ENCODE data around the gene RTL5.

RTL5 gene

GRCh38 chrX:72088761-72089160 lies 43.0 kb downstream of the RTL5 start:
- no peaks in the 10 kb centered on the region for H3K36me3 ChIP-seq (ENCODE audit: control insufficient read depth in 1 of 2, insufficient read depth in 2 of 2, low read length in 2 of 2)

GRCh38 chrX:72086995-72087394 lies 44.7 kb downstream of the RTL5 start:
- Histone ChIP-seq H4K12ac (ENCODE audit: low read depth, low read length) (no peak overlapping the region), H2AK5ac (ENCODE audit: low read length) (no peak overlapping the region), H3K9ac (ENCODE audit: low read length) (no peak overlapping the region), H3K27me3 (ENCODE audit: insufficient read depth, low read length) (no peaks in the 10 kb centered on the region), H3K79me1 (ENCODE audit: low read length) (peaks cover 12% of the 10 kb centered on the region), H4K91ac (ENCODE audit: low read depth, low read length) (no peak overlapping the region), H3K18ac (ENCODE audit: low read length) (no peak overlapping the region), H3K14ac (ENCODE audit: low read length) (no peak overlapping the region), H2BK5ac (ENCODE audit: low read depth, low read length, poor library complexity) (no peak overlapping the region), H3K4me1 (ENCODE audit: control insufficient read depth in 1 of 2, insufficient read depth in 2 of 2, low read length in 2 of 2) (peaks cover 15 to 16% of the 10 kb centered on the region in 2 experiments), H3K4ac (ENCODE audit: low read depth, low read length) (no peak overlapping the region), H3K23ac (ENCODE audit: low read length) (no peak overlapping the region), H3K4me2 (ENCODE audit: low read length) (no peak overlapping the region), H3K36me3 (ENCODE audit: control insufficient read depth in 1 of 2, insufficient read depth in 2 of 2, low read length in 2 of 2) (no peaks in the 10 kb centered on the region), H3K9me3 (ENCODE audit: insufficient read depth, low read depth, low read length) (no peaks in the 10 kb centered on the region), H3K79me2 (ENCODE audit: control insufficient read depth, insufficient read depth, low read length, poor library complexity) (no peaks in the 10 kb centered on the region), H3K27ac (ENCODE audit: low read depth, low read length) (no peak overlapping the region), H2BK120ac (ENCODE audit: insufficient read depth, low read length, poor library complexity) (no peak overlapping the region), H2BK12ac (ENCODE audit: low read length) (no peak overlapping the region), H2AFZ (ENCODE audit: insufficient read depth, low read length, poor library complexity) (no peak overlapping the region), H3K4me3 (ENCODE audit: low read depth, low read length) (no peak overlapping the region), H4K8ac (ENCODE audit: low read depth, low read length) (no peak overlapping the region)
- DNase-seq, result no peak
- WGBS (ENCODE audit: extremely low coverage, insufficient coverage, insufficient read length), result no CpG with 5 or more reads among the region's 1 CpG

More at GRCh38 chrX:72088761-72089160, 43.0 kb downstream of the RTL5 start:
- H2BK5ac ChIP-seq (ENCODE audit: low read depth, low read length, poor library complexity), result no peak overlapping the region
- no peak overlapping the region for H3K18ac ChIP-seq (ENCODE audit: low read length)
- no peaks in the 10 kb centered on the region for H3K27me3 ChIP-seq (ENCODE audit: insufficient read depth, low read length)
- no peak overlapping the region for H4K91ac ChIP-seq (ENCODE audit: low read depth, low read length)
- no peak overlapping the region for H2BK120ac ChIP-seq (ENCODE audit: insufficient read depth, low read length, poor library complexity)
- no peak overlapping the region for H3K4me2 ChIP-seq (ENCODE audit: low read length)
- no peak overlapping the region for H3K9ac ChIP-seq (ENCODE audit: low read length)
- H2AFZ ChIP-seq (ENCODE audit: insufficient read depth, low read length, poor library complexity), result no peak overlapping the region
- no peak overlapping the region for H2BK12ac ChIP-seq (ENCODE audit: low read length)
- H3K27ac ChIP-seq (ENCODE audit: low read depth, low read length), result no peak overlapping the region
- no peaks in the 10 kb centered on the region for H3K79me2 ChIP-seq (ENCODE audit: control insufficient read depth, insufficient read depth, low read length, poor library complexity)
- H3K14ac ChIP-seq (ENCODE audit: low read length), result no peak overlapping the region
- no peak overlapping the region for H4K12ac ChIP-seq (ENCODE audit: low read depth, low read length)
- H3K4me1 ChIP-seq (ENCODE audit: control insufficient read depth in 1 of 2, insufficient read depth in 2 of 2, low read length in 2 of 2), result peaks cover 6 to 7% of the 10 kb centered on the region in 2 experiments
- DNase-seq, result no peak
- H3K79me1 ChIP-seq (ENCODE audit: low read length), result peaks cover 4% of the 10 kb centered on the region
- no peak overlapping the region for H3K4me3 ChIP-seq (ENCODE audit: low read depth, low read length)
- no CpG with 5 or more reads among the region's 6 CpGs for WGBS (ENCODE audit: extremely low coverage, insufficient coverage, insufficient read length)
- no peak overlapping the region for H3K4ac ChIP-seq (ENCODE audit: low read depth, low read length)
- no peaks in the 10 kb centered on the region for H3K9me3 ChIP-seq (ENCODE audit: insufficient read depth, low read depth, low read length)
- no peak overlapping the region for H4K8ac ChIP-seq (ENCODE audit: low read depth, low read length)
- H2AK5ac ChIP-seq (ENCODE audit: low read length), result no peak overlapping the region
- H3K23ac ChIP-seq (ENCODE audit: low read length), result no peak overlapping the region

GRCh38 chrX:72084114-72084513 lies 47.6 kb downstream of the RTL5 start:
- H3K14ac ChIP-seq (ENCODE audit: low read length), result no peak overlapping the region
- no peak overlapping the region for H3K23ac ChIP-seq (ENCODE audit: low read length)
- H2AK5ac ChIP-seq (ENCODE audit: low read length), result no peak overlapping the region
- no peak overlapping the region for H3K18ac ChIP-seq (ENCODE audit: low read length)
- H3K9ac ChIP-seq (ENCODE audit: low read length), result no peak overlapping the region
- H3K4me2 ChIP-seq (ENCODE audit: low read length), result no peak overlapping the region
- no peak overlapping the region for H3K27ac ChIP-seq (ENCODE audit: low read depth, low read length)
- peaks cover 2% of the 10 kb centered on the region for H3K79me2 ChIP-seq (ENCODE audit: control insufficient read depth, insufficient read depth, low read length, poor library complexity)
- H4K12ac ChIP-seq (ENCODE audit: low read depth, low read length), result no peak overlapping the region
- peaks cover 31% of the 10 kb centered on the region for H3K79me1 ChIP-seq (ENCODE audit: low read length)
- peak overlapping the region; percentile 10 for H2AFZ ChIP-seq (ENCODE audit: insufficient read depth, low read length, poor library complexity)
- DNase-seq, result no peak
- no peak overlapping the region for H2BK5ac ChIP-seq (ENCODE audit: low read depth, low read length, poor library complexity)
- H3K36me3 ChIP-seq (ENCODE audit: control insufficient read depth in 1 of 2, insufficient read depth in 2 of 2, low read length in 2 of 2), result no peaks in the 10 kb centered on the region
- no peak overlapping the region for H4K91ac ChIP-seq (ENCODE audit: low read depth, low read length)
- H4K8ac ChIP-seq (ENCODE audit: low read depth, low read length), result no peak overlapping the region
- no peak overlapping the region for H2BK120ac ChIP-seq (ENCODE audit: insufficient read depth, low read length, poor library complexity)
- H3K9me3 ChIP-seq (ENCODE audit: insufficient read depth, low read depth, low read length), result no peaks in the 10 kb centered on the region
- H3K4me3 ChIP-seq (ENCODE audit: low read depth, low read length), result no peak overlapping the region
- H2BK12ac ChIP-seq (ENCODE audit: low read length), result no peak overlapping the region
- no peak overlapping the region for H3K4ac ChIP-seq (ENCODE audit: low read depth, low read length)
- peaks cover 34 to 35% of the 10 kb centered on the region in 2 experiments for H3K4me1 ChIP-seq (ENCODE audit: control insufficient read depth in 1 of 2, insufficient read depth in 2 of 2, low read length in 2 of 2)
- H3K27me3 ChIP-seq (ENCODE audit: insufficient read depth, low read length), result no peaks in the 10 kb centered on the region
- no CpG with 5 or more reads among the region's 1 CpG for WGBS (ENCODE audit: extremely low coverage, insufficient coverage, insufficient read length)

GRCh38 chrX:72083291-72083690 lies 48.4 kb downstream of the RTL5 start:
- Histone ChIP-seq H4K12ac (ENCODE audit: low read depth, low read length) (no peak overlapping the region), H4K91ac (ENCODE audit: low read depth, low read length) (peak overlapping the region; percentile 75), H3K79me1 (ENCODE audit: low read length) (peaks cover 34% of the 10 kb centered on the region), H4K8ac (ENCODE audit: low read depth, low read length) (no peak overlapping the region), H3K23ac (ENCODE audit: low read length) (no peak overlapping the region), H2AK5ac (ENCODE audit: low read length) (no peak overlapping the region), H3K4me3 (ENCODE audit: low read depth, low read length) (no peak overlapping the region), H3K4me1 (ENCODE audit: control insufficient read depth in 1 of 2, insufficient read depth in 2 of 2, low read length in 2 of 2) (peaks cover 39 to 42% of the 10 kb centered on the region in 2 experiments), H3K36me3 (ENCODE audit: control insufficient read depth in 1 of 2, insufficient read depth in 2 of 2, low read length in 2 of 2) (no peaks in the 10 kb centered on the region), H3K27ac (ENCODE audit: low read depth, low read length) (peak overlapping the region; percentile 80), H3K4me2 (ENCODE audit: low read length) (no peak overlapping the region), H3K9me3 (ENCODE audit: insufficient read depth, low read depth, low read length) (no peaks in the 10 kb centered on the region), H3K27me3 (ENCODE audit: insufficient read depth, low read length) (no peaks in the 10 kb centered on the region), H2BK120ac (ENCODE audit: insufficient read depth, low read length, poor library complexity) (no peak overlapping the region), H3K14ac (ENCODE audit: low read length) (peak overlapping the region; percentile 80), H2BK5ac (ENCODE audit: low read depth, low read length, poor library complexity) (no peak overlapping the region), H3K79me2 (ENCODE audit: control insufficient read depth, insufficient read depth, low read length, poor library complexity) (peaks cover 2% of the 10 kb centered on the region), H2BK12ac (ENCODE audit: low read length) (peak overlapping the region; percentile 75), H2AFZ (ENCODE audit: insufficient read depth, low read length, poor library complexity) (no peak overlapping the region), H3K18ac (ENCODE audit: low read length) (no peak overlapping the region), H3K9ac (ENCODE audit: low read length) (no peak overlapping the region), H3K4ac (ENCODE audit: low read depth, low read length) (peak overlapping the region; percentile 72)
- no CpG with 5 or more reads among the region's 2 CpGs for WGBS (ENCODE audit: extremely low coverage, insufficient coverage, insufficient read length)
- DNase-seq, result no peak

Measured in trophoblast cell (in vitro differentiated cells and primary cell).